ENCODE data around the gene C1orf122.

The C1orf122 gene

GRCh38 chr1:37802439-37802838, 5.2 kb upstream of the C1orf122 start:
- no peak for DNase-seq

- no peak for DNase-seq
Observed at GRCh38 chr1:37807220-37807554, 403 bp upstream of the C1orf122 start.

GRCh38 chr1:37808369-37809319, 1.1 kb downstream of the C1orf122 start:
- peak; percentile 9 for DNase-seq

GRCh38 chr1:37809942-37810341, 2.4 kb downstream of the C1orf122 start:
- DNase-seq: no peak

- no peak for DNase-seq
Observed at GRCh38 chr1:37811027-37811655, 3.6 kb downstream of the C1orf122 start.

DNA sequence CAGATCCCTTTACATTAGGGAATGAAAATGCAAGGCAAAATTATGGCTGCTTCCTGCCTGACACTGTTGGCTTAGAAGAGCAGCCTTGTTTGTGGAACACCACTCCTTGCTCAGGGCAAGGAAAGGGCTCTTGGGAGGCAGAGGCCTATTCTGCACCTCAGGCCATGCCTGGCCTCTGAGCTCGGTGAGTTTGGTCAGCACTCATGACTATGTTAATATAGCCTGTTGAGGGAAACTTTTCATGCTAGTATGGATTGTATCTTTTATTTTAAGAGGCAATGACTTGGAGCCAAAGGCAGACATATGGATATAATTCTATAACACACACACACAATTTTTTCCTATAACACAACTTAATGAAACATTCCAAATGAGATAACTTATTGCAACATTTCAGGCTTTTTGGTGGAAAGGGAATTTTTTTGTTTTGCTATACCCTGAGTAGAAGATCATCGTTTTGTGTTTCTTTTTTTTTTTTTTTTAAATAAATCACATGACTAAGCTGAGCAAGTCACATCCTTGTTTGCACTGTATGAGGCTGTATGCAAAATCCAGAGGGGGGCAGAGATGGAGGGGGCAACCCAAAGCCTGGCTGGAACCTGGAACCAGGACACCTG, 6.0 kb downstream of the C1orf122 start:
- DNase-seq: no peak

GRCh38 chr1:37814252-37814651, 6.7 kb downstream of the C1orf122 start:
- no peak for DNase-seq

DNA sequence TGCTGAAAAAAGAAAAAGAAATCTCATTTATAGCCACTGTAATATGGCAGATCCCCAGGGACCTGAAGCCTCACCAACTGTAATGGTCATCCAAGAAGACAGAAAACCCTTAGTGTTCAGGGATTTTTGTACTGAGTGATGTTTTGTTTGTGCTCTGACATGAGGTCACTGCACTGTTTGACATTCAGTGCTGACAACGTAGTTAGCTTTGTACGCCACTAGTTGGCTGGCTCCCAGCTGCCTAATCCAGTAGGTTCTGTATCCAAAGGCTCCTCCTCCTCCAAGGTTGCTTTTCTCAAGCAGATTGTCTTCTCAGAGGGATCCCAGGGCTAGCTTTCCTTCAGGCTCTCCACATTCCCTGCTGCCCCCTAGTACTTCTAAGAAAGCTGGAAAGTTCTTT, 9.9 kb downstream of the C1orf122 start:
- DNase-seq: no peak

GRCh38 chr1:37821481-37821880, 13.9 kb downstream of the C1orf122 start:
- DNase-seq: no peak

DNA sequence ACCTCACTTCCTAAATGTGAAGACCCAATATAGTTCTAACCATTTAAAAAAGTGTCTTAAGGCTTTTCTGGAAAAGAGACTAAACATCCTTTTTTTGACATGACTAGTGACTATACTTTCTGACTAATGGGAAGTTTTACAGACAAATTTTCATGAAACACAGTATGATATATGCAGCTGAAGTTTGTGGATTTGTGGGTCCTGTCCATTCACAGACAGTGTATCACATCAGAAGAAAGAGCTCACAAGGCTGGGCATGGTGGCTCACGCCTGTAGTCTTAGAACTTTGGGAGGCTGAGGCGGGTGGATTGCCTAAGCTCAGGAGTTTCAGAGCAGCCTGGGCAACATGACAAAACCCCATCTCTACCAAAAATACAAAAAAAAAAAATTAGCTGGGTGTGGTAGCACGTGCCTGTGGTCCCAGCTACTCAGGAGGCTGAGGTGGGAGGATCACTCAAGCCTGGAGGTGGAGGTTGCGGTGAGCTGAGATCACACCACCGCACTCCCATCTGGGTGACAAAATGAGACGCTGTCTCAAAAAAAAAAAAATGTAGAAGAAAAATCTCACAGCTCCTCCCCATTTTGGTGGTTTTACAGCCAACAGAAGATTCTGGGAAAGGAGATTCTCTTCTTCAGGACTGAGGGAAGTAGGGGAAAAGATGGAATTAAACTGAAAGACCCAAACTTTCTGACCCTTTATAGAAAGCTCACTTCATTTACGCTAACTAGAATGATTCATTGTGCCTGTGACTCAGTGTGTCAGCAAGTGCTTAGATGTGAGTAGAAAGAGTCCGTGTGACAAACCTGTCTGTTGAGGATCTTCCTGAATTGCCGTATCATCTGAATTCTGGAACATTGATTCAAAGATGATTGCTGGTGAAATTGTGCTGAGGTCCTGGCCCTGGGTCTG, 15.6 kb downstream of the C1orf122 start:
- DNase-seq: no peak

- no peak for DNase-seq
Observed at GRCh38 chr1:37824001-37824400, 16.4 kb downstream of the C1orf122 start.

- DNase-seq: no peak
Observed at GRCh38 chr1:37825506-37825905, 17.9 kb downstream of the C1orf122 start.

DNA sequence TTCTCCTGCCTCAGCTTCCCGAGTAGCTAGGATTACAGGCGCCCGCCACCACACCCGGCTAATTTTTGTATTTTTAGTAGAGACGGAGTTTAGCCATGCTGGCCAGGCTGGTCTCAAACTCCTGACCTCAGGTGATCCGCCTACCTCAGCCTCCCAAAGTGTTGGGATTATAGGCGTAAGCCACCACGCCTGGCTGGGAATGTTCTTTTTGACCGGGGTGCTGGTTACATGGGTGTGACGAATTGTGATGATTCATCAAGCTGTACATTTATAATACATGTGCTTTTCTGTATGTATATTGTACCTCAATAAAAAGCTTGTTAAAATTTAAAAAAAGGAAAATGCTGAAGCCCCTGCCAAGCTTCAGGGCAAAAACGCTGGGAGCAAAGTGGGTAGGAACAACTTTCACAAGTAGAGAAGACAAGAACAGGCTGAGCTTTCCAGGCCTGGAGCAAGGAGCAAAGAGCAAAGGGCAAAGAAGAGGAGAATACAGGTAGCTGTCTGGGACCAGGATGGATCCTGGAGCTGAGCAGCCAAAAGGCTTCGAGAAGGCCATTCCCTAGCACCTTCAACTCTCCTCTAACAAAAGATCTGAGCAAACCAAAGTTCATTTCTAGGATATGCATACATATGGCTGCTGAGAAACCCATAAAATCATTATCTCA, 21.0 kb downstream of the C1orf122 start:
- no peak for DNase-seq

- DNase-seq: no peak
Observed at GRCh38 chr1:37831109-37831508, 23.5 kb downstream of the C1orf122 start.

DNA sequence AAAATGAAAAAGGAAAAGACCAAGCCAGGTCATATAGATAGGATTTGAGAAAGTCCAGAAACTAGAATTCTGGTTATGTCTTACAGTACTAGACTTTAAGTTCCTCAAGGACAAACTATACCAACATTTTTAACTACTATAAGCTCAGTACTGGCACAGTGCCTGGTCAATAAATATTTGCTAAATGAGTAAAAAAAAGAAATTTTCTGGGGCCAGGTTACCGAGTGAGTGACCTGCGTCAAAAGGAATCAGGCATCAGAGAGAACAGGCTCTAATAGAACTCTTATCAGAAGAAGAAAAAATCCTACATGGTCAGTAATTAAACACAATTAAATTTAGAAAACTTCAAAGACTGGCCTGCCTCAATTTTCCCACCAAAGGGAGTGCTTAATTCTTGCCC, 24.2 kb downstream of the C1orf122 start:
- no peak for DNase-seq

DNA sequence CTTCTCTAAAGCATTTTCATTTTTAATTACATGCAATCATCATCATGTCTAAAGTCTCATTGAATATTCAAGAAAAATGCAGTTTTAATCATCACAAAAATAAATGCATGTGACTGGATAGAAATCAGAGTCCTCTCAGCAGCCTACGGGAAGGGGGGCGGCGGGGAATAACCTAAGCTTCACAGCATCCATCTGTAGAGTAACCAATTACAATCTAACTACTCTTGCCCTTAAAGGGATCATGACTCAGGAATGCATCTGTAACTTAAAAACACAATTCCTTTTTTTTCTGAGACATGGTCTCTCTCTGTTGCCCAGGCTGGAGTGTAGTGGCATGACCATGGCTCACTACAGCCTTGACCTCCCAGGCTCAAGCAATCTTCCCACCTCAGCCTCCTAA, 29.2 kb downstream of the C1orf122 start:
- no peak for DNase-seq

DNA sequence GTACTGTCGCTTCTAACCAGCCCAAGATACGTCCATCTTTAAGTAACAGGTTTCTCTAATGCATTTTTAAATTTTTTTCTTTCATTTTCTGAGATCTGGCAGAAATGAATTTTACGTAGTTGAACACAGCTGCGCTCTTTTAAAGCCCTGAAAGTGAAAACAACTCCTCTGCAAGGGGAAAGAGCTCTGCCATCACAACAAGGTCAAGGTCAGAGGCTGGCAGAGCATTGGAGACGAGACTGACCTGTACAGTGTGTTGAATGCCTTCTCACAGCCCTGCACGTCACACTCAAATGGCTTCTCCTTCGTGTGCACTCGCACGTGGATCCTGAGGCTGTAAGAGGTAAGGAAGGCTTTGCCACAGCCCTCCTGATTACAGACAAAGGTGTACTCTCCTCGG, 32.1 kb downstream of the C1orf122 start:
- DNase-seq: no peak

DNA sequence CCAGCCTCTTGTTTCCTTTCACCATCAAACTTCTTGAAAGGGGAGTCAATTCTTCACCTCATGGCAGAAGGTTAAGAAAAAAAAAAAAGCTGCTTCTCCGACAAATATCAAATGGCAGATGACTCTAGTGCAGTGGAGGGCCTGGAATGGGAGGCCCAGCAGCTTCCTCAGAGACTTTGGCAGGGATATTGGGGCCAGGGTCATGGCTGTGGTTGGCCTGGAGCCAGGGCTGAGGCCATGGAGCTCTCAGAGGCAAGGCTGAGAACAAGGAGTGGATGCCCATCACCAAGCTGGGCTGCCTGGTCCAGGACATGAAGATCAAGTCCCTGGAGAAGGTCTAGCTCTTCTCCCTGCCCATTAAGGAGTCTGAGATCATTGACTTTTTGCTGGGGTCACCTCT, 33.1 kb downstream of the C1orf122 start:
- no peak for DNase-seq

DNA sequence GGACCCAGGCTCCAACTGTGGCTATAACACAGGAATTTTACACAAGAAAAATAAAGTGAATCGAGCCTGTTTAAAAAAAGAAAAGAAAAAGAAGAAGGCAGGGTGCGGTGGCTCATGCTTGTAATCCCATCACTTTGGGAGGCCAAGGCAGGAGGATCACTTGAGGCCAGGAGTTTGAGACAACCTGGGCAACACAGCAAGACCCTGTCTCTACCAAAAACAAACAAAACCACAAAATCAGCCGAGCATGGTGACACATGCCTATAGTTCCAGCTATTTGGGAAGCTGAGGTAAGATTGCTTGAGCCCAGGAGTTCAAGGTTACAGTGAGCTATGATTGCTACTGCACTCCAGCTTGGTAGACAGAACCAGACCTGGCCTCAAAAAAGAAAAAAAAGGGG, 34.1 kb downstream of the C1orf122 start:
- DNase-seq: no peak

DNA sequence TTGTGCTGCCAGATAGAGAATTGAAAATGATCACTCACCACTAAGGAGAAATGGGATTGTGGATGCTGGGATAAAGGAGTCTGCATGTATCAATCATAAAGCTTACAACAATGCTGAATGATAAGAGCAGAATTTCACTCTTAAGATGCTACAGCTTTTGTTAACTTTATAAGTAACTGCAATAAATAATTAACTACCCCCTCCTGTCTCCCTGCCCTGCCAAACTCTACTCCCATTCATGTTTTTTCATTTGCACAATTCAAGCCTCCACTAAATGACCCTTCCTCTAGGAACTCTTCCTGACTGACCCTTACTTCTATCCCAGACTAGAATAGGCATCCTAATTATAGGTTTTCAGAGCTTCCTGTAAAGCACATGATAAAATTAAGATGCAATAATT, 36.9 kb downstream of the C1orf122 start:
- DNase-seq: no peak

DNA sequence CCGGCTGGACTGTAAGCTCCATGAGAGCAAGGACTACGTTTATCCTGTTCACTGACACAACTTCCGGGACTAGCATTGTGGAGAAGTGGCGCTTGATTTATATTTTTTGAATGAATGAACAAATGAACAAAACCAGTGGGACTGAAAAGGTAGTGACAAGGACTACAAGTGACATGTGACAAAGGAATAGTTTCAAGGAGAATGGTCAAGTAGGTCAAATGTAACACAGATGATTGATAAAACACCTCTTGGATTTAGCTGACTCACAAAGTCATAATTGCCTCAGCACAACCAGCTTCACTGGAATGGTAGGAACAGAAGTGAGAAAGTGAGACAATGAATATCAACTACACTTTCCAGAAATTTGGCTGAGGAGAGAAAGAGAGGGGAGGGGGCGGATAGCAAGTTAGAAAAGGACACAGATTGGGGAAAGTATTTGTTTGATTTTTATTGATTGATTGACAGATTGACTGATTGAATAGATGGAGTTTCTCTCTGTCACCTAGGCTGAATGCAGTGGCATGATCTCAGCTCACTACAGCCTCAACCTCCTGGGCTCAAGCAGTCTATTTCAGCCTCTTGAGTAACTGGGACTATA, 37.6 kb downstream of the C1orf122 start:
- no peak for DNase-seq

- DNase-seq: no peak
Observed at GRCh38 chr1:37845786-37846185, 38.2 kb downstream of the C1orf122 start.
